Hepatocyte (in vitro differentiated cells): ENCODE measurements around the gene C13orf42.

ENCODE experiments used
- CTCF ChIP-seq: fragments of 200-600 bp; sonication (generic); IDR thresholded peaks from 2 replicates; pipeline ENCODE4 v1.5.1; 2016; ENCODE audit warnings: antibody characterized with exemption, mild to moderate bottlenecking; ENCODE audit not compliant: poor library complexity
- EZH2 ChIP-seq: fragments of 200-600 bp; sonication (generic); IDR thresholded peaks from 2 replicates; pipeline ENCODE4 v1.6.1; 2016; ENCODE audit warnings: antibody characterized with exemption, mild to moderate bottlenecking, borderline replicate concordance
- EZH2phosphoT487 ChIP-seq: fragments of 200-600 bp; sonication (generic); IDR thresholded peaks from one replicate; pipeline ENCODE4 v1.6.1; 2018; ENCODE audit warnings: antibody characterized with exemption, mild to moderate bottlenecking, low read depth, moderate library complexity; ENCODE audit not compliant: unreplicated experiment, severe bottlenecking

GRCh38 chr13:51130348-51130747 is 19.3 kb upstream of the C13orf42 start:
- no peak for TF ChIP-seq CTCF
- TF ChIP-seq EZH2phosphoT487 = no peak
- TF ChIP-seq EZH2 = no peak
